ENCODE results near the gene LDLRAD2. TPM values are rescaled to one million over a fixed set of nuclear protein-coding genes. Genes with fewer than 3 reads are reported as not detected.

The LDLRAD2 gene
- total and polyA plus RNA-seq, 2 of the 8 experiments (the other 6 are each of a cell fraction or from before 2014, with no cell fraction given): 0.48 to 0.74 TPM

- FAIRE-seq: no peak
- no peaks in the 10 kb centered on the region for H3K79me1 ChIP-seq (ENCODE audit: low read depth, low read length)
- H2BK12ac ChIP-seq (ENCODE audit: low read depth, low read length): no peak overlapping the region
- H2BK5ac ChIP-seq (ENCODE audit: low read depth, low read length): no peak overlapping the region
- H3K9ac ChIP-seq (replicated peaks in 1 of 4; ENCODE audit: extremely low read depth in 1 of 4, low read depth in 3 of 4, low read length in 3 of 4): 0 out of 7 replicates have a peak overlapping the region, but pooled peaks of 1 of the 4 experiments have one; percentile 18
- H2AFZ ChIP-seq (ENCODE audit: low read length): no peak overlapping the region
- no peaks in the 10 kb centered on the region for H3K4me1 ChIP-seq (replicated peaks in 1 of 4; ENCODE audit: control insufficient read depth in 3 of 4, insufficient read depth in 4 of 4, low read length in 3 of 4)
- no peak overlapping the region for H3K56ac ChIP-seq (replicated peaks; ENCODE audit: insufficient read length, low read depth, low read length)
- TF ChIP-seq CTBP2 (IDR thresholded peaks at IDR 0.05; ENCODE audit: borderline replicate concordance, insufficient read depth, insufficient read length, low read length) (no peak), HDAC2 (IDR thresholded peaks at IDR 0.05; ENCODE audit: borderline replicate concordance in 1 of 2, low read depth in 2 of 2, low read length in 2 of 2) (no peak), CEBPB (IDR thresholded peaks at IDR 0.05; ENCODE audit: low read depth, low read length) (no peak), RNF2 (IDR thresholded peaks at IDR 0.05; ENCODE audit: borderline replicate concordance, low read depth, low read length, missing control alignments, poor library complexity, severe bottlenecking) (no peak)
- no peak overlapping the region for H3K14ac ChIP-seq (ENCODE audit: insufficient read length)
- no peak overlapping the region for H2BK20ac ChIP-seq (ENCODE audit: low read length)
- H2AK5ac ChIP-seq (ENCODE audit: low read depth, low read length): no peak overlapping the region
- POLR2A ChIA-PET (ENCODE audit: partially characterized antibody): no interaction called here
- H4K20me1 ChIP-seq (replicated peaks in 1 of 2; ENCODE audit: control insufficient read depth in 1 of 2, insufficient read depth in 2 of 2, low read length in 2 of 2): peaks cover 0 to 7% of the 10 kb centered on the region in 2 experiments
- H3K23ac ChIP-seq (ENCODE audit: insufficient read length): no peak overlapping the region
- DNase-seq (ENCODE audit: low read depth in 1 of 2, low spot score in 2 of 2): no peak
- whole genome bisulfite sequencing, 2 experiments (ENCODE audit: extremely low coverage in 1 of 2, insufficient coverage in 1 of 2, insufficient read length in 1 of 2, insufficient replicate concordance in 2 of 2, low coverage in 1 of 2, low lambda C conversion rate in 2 of 2, missing lambda C conversion rate in 1 of 2): 91% methylated on average over 12 of the region's 15 CpGs; no CpG with 5 or more reads in 1 of the 2 experiments
- H2BK120ac ChIP-seq (replicated peaks; ENCODE audit: low read depth, low read length): no peak overlapping the region
- no peak overlapping the region for H3K27ac ChIP-seq (ENCODE audit: low read depth, low read length)
- H3K27me3 ChIP-seq (replicated peaks in 1 of 4; ENCODE audit: control insufficient read depth in 3 of 4, extremely low read depth in 1 of 4, insufficient read depth in 3 of 4, low read length in 3 of 4): no peaks in the 10 kb centered on the region
- H3K23me2 ChIP-seq (ENCODE audit: low read depth, low read length): no peaks in the 10 kb centered on the region; the same call in 1 of the 2 replicates
- CTCF ChIA-PET (ENCODE audit: partially characterized antibody): interaction anchor here (1.2 to 1.7 kb wide), 3 partner anchors 11 to 16 kb away, joined by 3 to 4 read pairs (median 3); no protein-coding TSS in a partner anchor
- H3K36me3 ChIP-seq (ENCODE audit: control insufficient read depth in 2 of 4, insufficient read depth in 4 of 4, low read length in 3 of 4): peaks cover 12 to 55% (median 47%) of the 10 kb centered on the region in 4 experiments; a peak in 7 of 8 replicates
- no peak overlapping the region for H3K4ac ChIP-seq (replicated peaks; ENCODE audit: insufficient read length, low read depth, low read length)
- no peaks in the 10 kb centered on the region for H3K9me3 ChIP-seq (ENCODE audit: insufficient read depth in 2 of 2, low read depth in 1 of 2, low read length in 1 of 2)
- H4K8ac ChIP-seq (ENCODE audit: extremely low read depth, insufficient read depth, low read length): no peak overlapping the region; the same call in 1 of the 2 replicates
- no peak overlapping the region for H3K4me2 ChIP-seq (ENCODE audit: insufficient read depth in 1 of 2, low read depth in 2 of 2, low read length in 2 of 2)
- no peak overlapping the region for H3K18ac ChIP-seq (ENCODE audit: extremely low read depth, low read length)
- H4K91ac ChIP-seq (replicated peaks; ENCODE audit: insufficient read length, low read length): no peak overlapping the region
- H2BK15ac ChIP-seq (ENCODE audit: low read length): no peak overlapping the region
- H3K4me3 ChIP-seq (ENCODE audit: extremely low read depth in 1 of 4, insufficient read depth in 2 of 4, low read depth in 3 of 4, low read length in 4 of 4): no peak overlapping the region
- H3K79me2 ChIP-seq (ENCODE audit: control insufficient read depth in 1 of 2, insufficient read depth in 2 of 2, low read length in 2 of 2): no peaks in the 10 kb centered on the region
- H4K5ac ChIP-seq (ENCODE audit: insufficient read length, low read depth, low read length): no peak overlapping the region
Measured at GRCh38 chr1:21842606-21843162, 30.6 kb downstream of the LDLRAD2 start.

All from H1 (cell line).